GM23248 (cell line): ENCODE measurements around the gene BOLA1.
"Not testable (repeated sequence)": the region's sequence is repeated elsewhere in the genome, so short reads cannot be mapped to it uniquely, and the experiment has no call there.

ENCODE experiments used
- EZH2 ChIP-seq: fragments of 200-600 bp; sonication (generic); IDR thresholded peaks from 2 replicates; pipeline ENCODE4 v1.6.1; 2018; ENCODE audit warnings: antibody characterized with exemption, mild to moderate bottlenecking; ENCODE audit not compliant: insufficient read depth, poor library complexity, severe bottlenecking
- EZH2phosphoT487 ChIP-seq: fragments of 200-600 bp; sonication (generic); IDR thresholded peaks from 2 replicates; pipeline ENCODE4 v1.6.1; 2018; ENCODE audit warnings: antibody characterized with exemption, moderate library complexity, mild to moderate bottlenecking, low read depth; ENCODE audit not compliant: insufficient read depth

- TF ChIP-seq EZH2, EZH2phosphoT487: not testable (repeated sequence)
These were observed 38.5 kb upstream of the BOLA1 start for GRCh38 chr1:149860684-149861496.
